Upper lobe of left lung (tissue), 6 donors: ENCODE data around the gene HAAO. TPM values are rescaled to one million over a fixed set of nuclear protein-coding genes. Genes with fewer than 3 reads are reported as not detected.

ENCODE experiments used
- ATAC-seq, 2 donors: fragments of 200-7000 bp; cut with Tn5 transposase; one replicate each; pipeline ENCODE4 v1.9.1; 2022; ENCODE audit warnings: mild to moderate bottlenecking in 2 of 2, moderate library complexity in 2 of 2; ENCODE audit not compliant: low FRiP score in 2 of 2
- DNase-seq, 2 donors: peaks; one replicate each; pipeline ENCODE4 v3.0.0-alpha.2; 2019 to 2020
- H3K27ac ChIP-seq, 4 donors: fragments of 200-600 bp; sonication (generic); one replicate each; pipeline ENCODE4 v1.5.1; 2016 to 2019
- H3K27me3 ChIP-seq, 4 donors: fragments of 200-600 bp; sonication (generic); one replicate each; pipeline ENCODE4 v1.5.1; 2017 to 2019
- H3K36me3 ChIP-seq, 4 donors: fragments of 200-600 bp; sonication (generic); one replicate each; pipeline ENCODE4 v1.5.1; 2016 to 2019
- H3K4me1 ChIP-seq, 4 donors: fragments of 200-600 bp; sonication (generic); one replicate each; pipeline ENCODE4 v1.5.1; 2018 to 2019
- H3K4me3 ChIP-seq, 4 donors: fragments of 200-600 bp; sonication (generic); one replicate each; pipeline ENCODE4 v1.5.1; 2017 to 2019; ENCODE audit warnings: mild to moderate bottlenecking in 2 of 4, moderate library complexity in 1 of 4
- H3K9me3 ChIP-seq, 4 donors: fragments of 200-600 bp; sonication (generic); one replicate each; pipeline ENCODE4 v1.5.1; 2018 to 2019
- CTCF ChIP-seq, 6 experiments: fragments of 450-650 bp in 4 of 6; fragments of 200-600 bp in 2 of 6; sonication (generic) in 2 of 6; IDR thresholded peaks; one replicate each; pipeline ENCODE4 v1.5.1; 2016 to 2019; ENCODE audit warnings: antibody characterized with exemption in 6 of 6
- EP300 ChIP-seq, 4 donors: sonication (generic); formaldehyde crosslinking; IDR thresholded peaks; one replicate each; pipeline ENCODE4 v1.5.1; 2017; ENCODE audit warnings: antibody characterized with exemption in 4 of 4, control low read depth in 2 of 4
- POLR2A ChIP-seq, 4 donors: fragments of 450-650 bp; IDR thresholded peaks; one replicate each; pipeline ENCODE4 v1.5.1; 2016 to 2017; ENCODE audit warnings: antibody characterized with exemption in 4 of 4, mild to moderate bottlenecking in 2 of 4
- POLR2AphosphoS5 ChIP-seq, 2 donors: sonication (generic); formaldehyde crosslinking; IDR thresholded peaks; one replicate each; pipeline ENCODE4 v1.5.1; 2017; ENCODE audit warnings: antibody characterized with exemption in 2 of 2
- WGBS, 2 donors: methylation state at CpG; one replicate each; pipeline ENCODE4 v1.1.5; 2017 to 2018; 5-methylcytosine and 5-hydroxymethylcytosine counted together
- total RNA-seq, 6 donors: library from RNA; depleted of rRNA in 4 of 6; stranded (reverse); fragments of >200 nt in 4 of 6; gene quantifications; one replicate each; pipeline versions ENCODE4 v1.1.0 to v1.2.1, GENCODE V29; 2016 to 2021
- donor health status: DM: no; HTN: no; CAD: no; lungs with moderate emphysema.
- donor health status: DM: no; HTN: yes; CAD: no; lungs with severe emphysema.

HAAO gene
- total RNA-seq, 6 donors from 2014 or later = 1.8 to 9.4 (median 7.1) TPM

- 80 to 86% methylated on average over 1 of the region's 1 CpG for WGBS, 2 donors
These were observed 48.8 kb downstream of the HAAO start for GRCh38 chr2:42743659-42743990.

GRCh38 chr2:42742740-42743658 is 49.4 kb downstream of the HAAO start:
- DNase-seq (no peak), ATAC-seq (no peak)
- Histone ChIP-seq H3K9me3 (no peaks in the 10 kb centered on the region), H3K4me1 (peaks cover 0 to 14% (median 2%) of the 10 kb centered on the region in 4 donors), H3K4me3 (no peak overlapping the region), H3K27ac (no peak overlapping the region), H3K27me3 (no peaks in the 10 kb centered on the region), H3K36me3 (peaks cover 0 to 6% (median 0%) of the 10 kb centered on the region in 4 donors)
- TF ChIP-seq POLR2AphosphoS5 (IDR thresholded peaks at IDR 0.05) (no peak), CTCF (IDR thresholded peaks at IDR 0.05) (no peak), EP300 (IDR thresholded peaks at IDR 0.05) (no peak), POLR2A (IDR thresholded peaks at IDR 0.05) (no peak)
- 79% methylated on average over 2 of the region's 2 CpGs for WGBS, 2 donors

More at GRCh38 chr2:42743659-42743990, 48.8 kb downstream of the HAAO start:
- H3K36me3 ChIP-seq = peaks cover 0 to 6% (median 0%) of the 10 kb centered on the region in 4 donors
- no peaks in the 10 kb centered on the region for H3K27me3 ChIP-seq
- TF ChIP-seq CTCF (IDR thresholded peaks at IDR 0.05) (no peak), POLR2AphosphoS5 (IDR thresholded peaks at IDR 0.05) (no peak), EP300 (IDR thresholded peaks at IDR 0.05) (no peak), POLR2A (IDR thresholded peaks at IDR 0.05) (no peak)
- no peak overlapping the region for H3K4me3 ChIP-seq
- ATAC-seq (no peak), DNase-seq (no peak)
- H3K27ac ChIP-seq = no peak overlapping the region
- H3K9me3 ChIP-seq = no peaks in the 10 kb centered on the region
- H3K4me1 ChIP-seq = peaks cover 0 to 14% (median 2%) of the 10 kb centered on the region in 4 donors

- WGBS, 2 donors = 64 to 69% methylated on average over 3 of the region's 3 CpGs
- Histone ChIP-seq H3K36me3 (peaks cover 0 to 20% (median 6%) of the 10 kb centered on the region in 4 donors), H3K27me3 (no peaks in the 10 kb centered on the region), H3K4me3 (no peak overlapping the region), H3K9me3 (peaks cover 0 to 2% (median 0%) of the 10 kb centered on the region in 4 donors), H3K27ac (peak overlapping the region in 1 of 4 donors; percentile 53), H3K4me1 (peaks cover 0 to 6% (median 2%) of the 10 kb centered on the region in 4 donors)
- no peak for ATAC-seq
- DNase-seq = no peak
- TF ChIP-seq POLR2A (IDR thresholded peaks at IDR 0.05) (no peak), CTCF (IDR thresholded peaks at IDR 0.05) (no peak), EP300 (IDR thresholded peaks at IDR 0.05) (no peak), POLR2AphosphoS5 (IDR thresholded peaks at IDR 0.05) (no peak)
These were observed 51.2 kb downstream of the HAAO start for GRCh38 chr2:42741140-42741539.

GRCh38 chr2:42736598-42737322 is 55.6 kb downstream of the HAAO start:
- Histone ChIP-seq H3K4me1 (peaks cover 0 to 6% (median 2%) of the 10 kb centered on the region in 4 donors), H3K27me3 (no peaks in the 10 kb centered on the region), H3K36me3 (peaks cover 0 to 20% (median 6%) of the 10 kb centered on the region in 4 donors), H3K27ac (no peak overlapping the region), H3K4me3 (no peak overlapping the region), H3K9me3 (peaks cover 0 to 5% (median 0%) of the 10 kb centered on the region in 4 donors)
- DNase-seq = no peak
- TF ChIP-seq POLR2A (IDR thresholded peaks at IDR 0.05) = no peak
- TF ChIP-seq CTCF (IDR thresholded peaks at IDR 0.05) = no peak
- TF ChIP-seq POLR2AphosphoS5 (IDR thresholded peaks at IDR 0.05) = no peak
- TF ChIP-seq EP300 (IDR thresholded peaks at IDR 0.05) = no peak
- ATAC-seq = no peak
